ENCODE results near the gene IL17B. TPM values are rescaled to one million over a fixed set of nuclear protein-coding genes. Genes with fewer than 3 reads are reported as not detected.

Gene IL17B
- total RNA-seq, 2 experiments from 2014 or later: not detected

- no TSS peak for BruUV-seq (replicated peaks)
- no peak for TF ChIP-seq EZH2phosphoT487 (IDR thresholded peaks at IDR 0.05; ENCODE audit: borderline replicate concordance, low read depth, low read length)
- no peak for TF ChIP-seq CTCF (conservative IDR thresholded peaks at IDR 0.05; ENCODE audit: low read length)
- no peak overlapping the region for H3K27ac ChIP-seq (ENCODE audit: low read depth, low read length, poor library complexity, severe bottlenecking)
- H3K9me3 ChIP-seq (ENCODE audit: low read length): no peaks in the 10 kb centered on the region
- no peaks in the 10 kb centered on the region for H3K4me1 ChIP-seq (ENCODE audit: insufficient read depth, low read length, poor library complexity, severe bottlenecking)
- H4K20me1 ChIP-seq (ENCODE audit: insufficient read depth, low read length): no peaks in the 10 kb centered on the region
- POLR2A ChIA-PET: no interaction called here
- no peaks in the 10 kb centered on the region for H3K79me2 ChIP-seq (ENCODE audit: insufficient read depth, low read depth, low read length)
- intact Hi-C loops (cut with micrococcal nuclease; ENCODE audit: unreplicated experiment): no loop called here
- CTCF ChIA-PET (ENCODE audit: unreplicated experiment): interaction anchor here (0.6 kb wide), 1 partner anchor 99 kb away, joined by 3 read pairs; no protein-coding TSS in a partner anchor
- no peak for DNase-seq (ENCODE audit: low spot score)
- H3K4me3 ChIP-seq (ENCODE audit: low read depth, low read length, poor library complexity, severe bottlenecking): no peak overlapping the region
- H3K4me2 ChIP-seq (ENCODE audit: low read length): no peak overlapping the region
- H3K9me2 ChIP-seq (ENCODE audit: insufficient read depth, low read length): no peaks in the 10 kb centered on the region
- H2AFZ ChIP-seq (ENCODE audit: low read length): no peak overlapping the region
- H3K36me3 ChIP-seq (ENCODE audit: insufficient read depth, low read length): no peaks in the 10 kb centered on the region
These were observed 44.7 kb upstream of the IL17B start for GRCh38 chr5:149423794-149424268.

- Histone ChIP-seq H3K4me1 (ENCODE audit: insufficient read depth, low read length, poor library complexity, severe bottlenecking) (no peaks in the 10 kb centered on the region), H3K4me2 (ENCODE audit: low read length) (no peak overlapping the region), H3K79me2 (ENCODE audit: insufficient read depth, low read depth, low read length) (no peaks in the 10 kb centered on the region), H3K36me3 (ENCODE audit: insufficient read depth, low read length) (no peaks in the 10 kb centered on the region), H2AFZ (ENCODE audit: low read length) (no peak overlapping the region), H4K20me1 (ENCODE audit: insufficient read depth, low read length) (no peaks in the 10 kb centered on the region), H3K4me3 (ENCODE audit: low read depth, low read length, poor library complexity, severe bottlenecking) (no peak overlapping the region), H3K9me3 (ENCODE audit: low read length) (no peaks in the 10 kb centered on the region), H3K27ac (ENCODE audit: low read depth, low read length, poor library complexity, severe bottlenecking) (no peak overlapping the region), H3K9me2 (ENCODE audit: insufficient read depth, low read length) (no peaks in the 10 kb centered on the region)
- ChIA-PET CTCF (ENCODE audit: unreplicated experiment) (interaction anchor here (0.6 kb wide), 1 partner anchor 11 kb away, joined by 3 read pairs; no protein-coding TSS in a partner anchor), POLR2A (interaction anchor here (0.5 to 1.0 kb wide), 4 partner anchors 11 to 102 kb away, joined by 3 to 5 read pairs (median 4); no protein-coding TSS in a partner anchor)
- BruUV-seq (replicated peaks): no TSS peak
- DNase-seq (ENCODE audit: low spot score): no peak
- no peak for TF ChIP-seq CTCF (conservative IDR thresholded peaks at IDR 0.05; ENCODE audit: low read length)
- intact Hi-C loops (cut with micrococcal nuclease; ENCODE audit: unreplicated experiment): no loop called here
These were observed 44.1 kb upstream of the IL17B start for GRCh38 chr5:149423049-149423793.

All from OCI-LY7 (cell line).